Inflammatory macrophage (primary cell): Measurements from ENCODE around the gene PCIF1.

Source experiments
- DNase-seq, 2 donors: peaks; one replicate each; pipeline ENCODE4 v3.0.0-alpha.2; 2020 to 2022

Gene PCIF1

GRCh38 chr20:45904583-45905504 lies 29.6 kb upstream of the PCIF1 start:
- DNase-seq, result no peak

DNA sequence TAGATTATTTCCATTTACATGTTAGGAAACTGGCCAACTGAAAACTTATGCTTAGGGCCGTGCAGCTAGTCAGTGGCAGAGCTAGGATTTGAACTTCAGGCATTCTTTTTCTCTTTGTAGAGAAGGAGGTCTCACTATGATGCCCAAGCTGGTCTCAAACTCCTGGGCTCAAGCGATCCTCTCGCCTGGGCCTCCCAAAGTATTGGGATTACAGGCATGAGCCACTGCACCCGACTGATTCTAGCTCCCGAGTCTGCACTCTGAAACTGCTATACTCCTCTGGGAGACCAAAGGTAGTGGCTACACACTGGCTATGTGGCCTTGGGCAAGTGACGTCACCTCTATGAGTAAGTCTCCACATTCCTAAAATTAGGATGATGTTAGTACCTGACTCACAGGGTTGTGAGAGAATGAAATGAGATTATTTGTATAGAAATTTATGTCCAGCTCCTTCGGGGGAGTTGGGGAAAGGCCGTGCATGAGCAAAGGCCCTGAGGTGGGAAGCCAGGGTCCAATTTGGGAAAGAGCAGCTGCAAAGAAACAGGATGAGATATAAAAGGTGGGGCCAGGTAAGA lies 28.9 kb upstream of the PCIF1 start:
- DNase-seq, result no peak

DNA sequence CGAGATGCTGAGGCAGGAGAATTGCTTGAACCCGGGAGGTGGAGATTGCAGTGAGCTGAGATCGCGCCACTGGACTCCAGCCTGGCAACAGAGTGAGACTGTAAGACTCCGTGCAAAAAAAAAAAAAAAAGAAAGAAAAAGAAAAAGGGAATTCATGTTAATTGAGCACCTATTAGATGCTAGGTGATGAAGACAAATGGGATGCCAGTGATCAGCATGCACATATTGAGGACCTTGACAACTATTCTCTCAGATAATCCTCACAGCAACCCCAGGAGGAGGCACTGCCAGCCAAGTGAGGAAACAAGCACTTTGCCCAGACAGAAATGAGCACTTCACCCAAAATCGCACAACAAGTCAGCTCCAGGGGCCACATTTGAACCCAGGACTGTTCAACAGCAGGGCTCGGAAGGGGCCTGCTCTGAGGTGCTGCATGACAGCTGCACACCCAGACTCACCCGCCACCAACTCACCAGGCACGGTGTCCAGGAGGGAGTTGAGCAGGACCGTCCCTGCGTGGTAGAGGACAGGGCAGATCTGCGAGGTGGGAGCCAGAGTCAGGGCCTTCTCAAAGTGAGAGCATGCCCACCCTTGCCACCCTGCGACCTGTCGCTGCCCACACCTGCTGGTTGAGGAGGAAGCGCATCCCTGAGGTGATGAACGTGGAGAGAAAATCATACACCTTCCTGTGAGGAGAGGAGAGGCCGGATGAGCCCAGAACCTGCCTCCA lies 27.1 kb upstream of the PCIF1 start:
- DNase-seq, result no peak

DNA sequence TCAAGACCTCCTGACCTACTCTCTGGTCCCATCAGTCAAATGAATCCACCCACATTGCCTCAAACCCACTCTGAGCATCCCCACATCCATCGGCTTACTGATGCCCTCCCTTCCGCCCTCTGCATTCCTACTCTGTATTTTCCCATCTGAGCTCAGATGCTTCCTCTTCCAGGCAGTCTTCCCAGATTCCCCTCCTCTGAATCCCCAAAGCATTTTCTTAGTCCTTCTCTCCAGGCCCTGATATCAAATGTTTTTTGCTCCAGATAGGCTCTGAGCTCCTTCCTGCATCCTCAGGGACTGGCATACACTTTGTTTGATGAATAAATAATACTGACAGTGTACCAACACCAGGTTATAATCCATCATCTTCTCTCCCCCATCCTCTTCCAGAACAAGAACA lies 26.4 kb upstream of the PCIF1 start:
- no peak for DNase-seq

GRCh38 chr20:45909336-45909808 lies 25.1 kb upstream of the PCIF1 start:
- no peak for DNase-seq

GRCh38 chr20:45909817-45910669 lies 24.4 kb upstream of the PCIF1 start:
- DNase-seq, result peak; percentile 67 to 69

GRCh38 chr20:45910670-45911485 lies 23.6 kb upstream of the PCIF1 start:
- DNase-seq, result peak; percentile 97 to 99

- DNase-seq, result peak in 1 of 2 donors; percentile 28
Observed at GRCh38 chr20:45911486-45912343, 22.8 kb upstream of the PCIF1 start, which contains the start of gene PLTP. Gene PLTP, minus strand, starts transcription at chr20:45912155. Its CDS starts 703 bp downstream, at chr20:45911452.

DNA sequence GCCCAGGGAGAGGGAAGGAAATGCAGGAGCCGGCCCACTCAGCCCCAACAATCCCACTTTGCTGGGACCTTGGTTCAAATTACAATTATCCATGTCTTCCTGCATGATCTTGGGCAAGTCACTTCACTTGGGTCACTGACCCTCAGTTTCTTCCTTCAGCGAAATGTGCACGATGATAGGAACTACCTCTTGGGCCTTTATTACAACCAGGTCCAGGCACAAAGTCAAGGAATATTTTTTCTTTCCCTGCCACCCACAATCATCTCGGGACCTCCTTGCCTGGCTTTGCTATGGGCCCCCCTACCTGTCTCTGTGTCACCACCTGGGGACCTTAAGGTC lies 22.2 kb upstream of the PCIF1 start:
- DNase-seq, result no peak

GRCh38 chr20:45913116-45913515 lies 21.4 kb upstream of the PCIF1 start:
- peak; percentile 68 to 81 for DNase-seq

GRCh38 chr20:45917790-45918141 lies 16.7 kb upstream of the PCIF1 start:
- no peak for DNase-seq

DNA sequence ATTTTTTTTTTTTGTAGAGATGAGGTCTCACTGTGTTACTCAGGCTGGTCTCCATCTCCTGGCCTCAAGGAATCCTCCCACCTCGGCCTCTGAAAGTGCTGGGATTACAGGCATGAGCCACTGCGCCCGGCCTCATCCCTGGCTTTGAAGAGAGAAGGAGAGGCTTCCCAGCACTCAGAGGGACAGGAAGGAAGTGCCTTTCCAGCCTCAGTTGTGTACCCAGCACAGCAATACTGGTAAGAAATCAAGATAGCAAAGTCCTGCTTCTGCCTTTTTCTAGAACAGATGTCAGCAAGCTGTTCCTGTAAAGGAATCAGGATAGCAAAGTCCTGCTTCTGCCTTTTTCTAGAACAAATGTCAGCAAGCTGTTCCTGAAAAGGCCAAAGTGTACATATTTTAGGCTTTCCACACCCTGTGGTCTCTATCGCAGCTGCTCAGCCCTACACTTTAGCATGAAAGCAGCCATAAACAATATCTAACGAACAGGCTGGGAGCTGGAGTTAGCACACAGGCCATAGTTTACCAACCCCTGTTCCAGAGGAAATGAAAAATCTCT lies 16.2 kb upstream of the PCIF1 start:
- peak; percentile 41 to 47 for DNase-seq

- DNase-seq, result no peak
Observed at GRCh38 chr20:45918779-45919537, 15.5 kb upstream of the PCIF1 start.

GRCh38 chr20:45919542-45920399 lies 14.7 kb upstream of the PCIF1 start:
- no peak for DNase-seq

GRCh38 chr20:45920462-45921336 lies 13.8 kb upstream of the PCIF1 start:
- peak; percentile 36 to 47 for DNase-seq

- no peak for DNase-seq
Observed at GRCh38 chr20:45921337-45922189, 12.9 kb upstream of the PCIF1 start.
